ENCODE results near the gene OR2T6.
A peak's percentile ranks its signal among the peaks of the same experiment; 100 is the strongest.
"Not testable (repeated sequence)": the region's sequence is repeated elsewhere in the genome, so short reads cannot be mapped to it uniquely, and the experiment has no call there.

Gene OR2T6

GRCh38 chr1:248402748-248403147 is 27.2 kb downstream of the OR2T6 start, which contains the start of gene OR2T1:
Gene OR2T1 (plus strand): TSS chr1:248403048. CDS start chr1:248406148, 3,100 bp downstream.
- DNase-seq (ENCODE audit: insufficient read length) (no peak), FAIRE-seq (no peak)
- TF ChIP-seq TAF1 (IDR thresholded peaks at IDR 0.05; ENCODE audit: borderline replicate concordance, low read depth, low read length), result no peak

DNA sequence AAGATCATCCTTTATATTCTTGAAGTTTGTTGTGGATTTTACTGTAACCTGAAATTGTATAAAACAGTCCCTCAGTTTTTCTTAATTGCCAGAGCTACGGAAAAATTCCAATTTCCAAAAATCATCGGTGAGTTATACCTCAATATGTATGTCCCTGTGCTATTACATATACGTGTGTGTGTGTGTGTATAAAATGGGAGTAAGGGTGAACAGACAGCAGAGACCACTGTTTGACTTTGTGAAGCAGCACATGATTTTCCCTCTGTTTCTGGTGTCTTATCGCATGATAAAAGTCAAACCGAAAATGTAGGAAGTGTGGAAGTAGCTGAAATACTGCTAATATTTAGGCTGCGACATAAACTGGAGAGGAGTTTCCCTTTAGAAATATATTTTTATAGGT is 28.5 kb downstream of the OR2T6 start:
- DNase-seq (ENCODE audit: insufficient read length), result no peak
- TF ChIP-seq TAF1 (IDR thresholded peaks at IDR 0.05; ENCODE audit: borderline replicate concordance, low read depth, low read length) (no peak), POLR2AphosphoS5 (IDR thresholded peaks at IDR 0.05; ENCODE audit: low read depth, low read length) (no peak), POLR2A (IDR thresholded peaks at IDR 0.05; ENCODE audit: low read depth, low read length) (no peak)
- peak; percentile 100 for FAIRE-seq

DNA sequence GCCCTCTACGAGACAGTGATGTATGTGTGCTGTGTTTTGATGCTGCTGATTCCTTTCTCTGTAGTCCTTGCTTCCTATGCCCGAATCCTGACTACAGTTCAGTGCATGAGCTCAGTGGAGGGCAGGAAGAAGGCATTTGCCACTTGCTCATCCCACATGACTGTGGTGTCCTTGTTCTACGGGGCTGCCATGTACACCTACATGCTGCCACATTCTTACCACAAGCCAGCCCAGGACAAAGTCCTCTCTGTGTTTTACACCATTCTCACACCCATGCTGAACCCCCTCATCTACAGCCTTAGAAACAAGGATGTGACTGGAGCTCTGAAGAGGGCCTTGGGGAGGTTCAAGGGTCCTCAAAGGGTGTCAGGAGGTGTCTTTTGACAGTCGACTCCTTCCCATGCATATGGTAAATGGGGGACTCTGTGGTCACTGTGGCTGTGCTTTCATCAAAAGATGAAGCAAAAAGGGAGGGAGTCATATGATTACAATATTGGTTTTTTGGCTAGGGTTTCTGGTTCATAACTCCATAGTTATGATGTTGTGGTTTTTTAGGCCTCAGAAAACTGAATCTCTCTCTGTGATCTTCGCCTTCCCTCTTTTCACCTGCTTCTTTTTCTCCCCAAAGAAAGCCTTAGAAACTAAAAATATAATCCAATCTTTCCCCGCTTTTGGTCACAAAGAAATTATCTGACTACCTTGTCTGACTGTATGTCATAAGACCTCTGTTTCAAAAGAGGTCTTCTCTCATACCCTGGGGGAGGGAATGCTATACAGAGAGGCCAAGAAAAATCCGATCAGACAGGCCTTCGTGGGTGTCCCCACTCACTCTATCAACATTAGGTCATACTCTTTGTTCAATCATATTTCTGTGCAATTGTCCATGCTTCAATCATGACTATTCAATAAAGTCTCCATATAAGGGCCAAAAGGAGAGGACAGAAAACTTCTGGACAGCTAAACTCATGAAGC is 31.5 kb downstream of the OR2T6 start:
- no peak for TF ChIP-seq POLR2AphosphoS5 (IDR thresholded peaks at IDR 0.05; ENCODE audit: low read depth, low read length)
- TF ChIP-seq TAF1 (IDR thresholded peaks at IDR 0.05; ENCODE audit: borderline replicate concordance, low read depth, low read length), result no peak
- TF ChIP-seq POLR2A (IDR thresholded peaks at IDR 0.05; ENCODE audit: low read depth, low read length), result no peak
- FAIRE-seq, result peak; percentile 71

GRCh38 chr1:248416226-248416625 is 40.7 kb downstream of the OR2T6 start:
- DNase-seq (ENCODE audit: insufficient read length) (no peak), FAIRE-seq (no peak)
- TF ChIP-seq POLR2AphosphoS5 (IDR thresholded peaks at IDR 0.05; ENCODE audit: low read depth, low read length) (no peak), TAF1 (IDR thresholded peaks at IDR 0.05; ENCODE audit: borderline replicate concordance, low read depth, low read length) (no peak), POLR2A (IDR thresholded peaks at IDR 0.05; ENCODE audit: low read depth, low read length) (no peak)

More for the DNA sequence above, 31.5 kb downstream of the OR2T6 start:
- no peak for DNase-seq (ENCODE audit: insufficient read length)

GRCh38 chr1:248417854-248418253 is 42.3 kb downstream of the OR2T6 start:
- FAIRE-seq (no peak), DNase-seq (ENCODE audit: insufficient read length) (no peak)
- TF ChIP-seq POLR2A (IDR thresholded peaks at IDR 0.05; ENCODE audit: low read depth, low read length) (no peak), POLR2AphosphoS5 (IDR thresholded peaks at IDR 0.05; ENCODE audit: low read depth, low read length) (no peak), TAF1 (IDR thresholded peaks at IDR 0.05; ENCODE audit: borderline replicate concordance, low read depth, low read length) (no peak)

DNA sequence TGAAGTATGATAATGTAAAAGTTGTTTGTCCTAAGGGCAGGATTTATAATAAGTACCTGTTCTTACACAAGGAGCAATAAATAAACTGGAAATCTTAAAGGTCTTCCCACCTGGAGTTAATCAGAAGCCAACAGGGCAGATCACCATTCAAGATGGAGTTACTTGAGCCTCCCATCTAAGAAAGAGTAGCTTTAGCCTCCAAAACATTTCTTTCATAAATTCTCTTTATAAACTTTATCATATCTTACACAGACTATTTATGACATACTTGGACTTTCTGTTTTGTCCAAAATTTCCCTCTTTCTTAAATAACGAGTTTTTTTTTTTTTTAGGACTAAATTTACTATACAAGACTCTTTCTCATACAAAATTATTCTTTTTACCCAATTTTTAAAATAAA is 45.8 kb downstream of the OR2T6 start:
- no peak for FAIRE-seq
- DNase-seq (ENCODE audit: insufficient read length), result no peak
- no peak for TF ChIP-seq POLR2AphosphoS5 (IDR thresholded peaks at IDR 0.05; ENCODE audit: low read depth, low read length)
- TF ChIP-seq POLR2A (IDR thresholded peaks at IDR 0.05; ENCODE audit: low read depth, low read length), result no peak
- TF ChIP-seq TAF1 (IDR thresholded peaks at IDR 0.05; ENCODE audit: borderline replicate concordance, low read depth, low read length), result no peak

DNA sequence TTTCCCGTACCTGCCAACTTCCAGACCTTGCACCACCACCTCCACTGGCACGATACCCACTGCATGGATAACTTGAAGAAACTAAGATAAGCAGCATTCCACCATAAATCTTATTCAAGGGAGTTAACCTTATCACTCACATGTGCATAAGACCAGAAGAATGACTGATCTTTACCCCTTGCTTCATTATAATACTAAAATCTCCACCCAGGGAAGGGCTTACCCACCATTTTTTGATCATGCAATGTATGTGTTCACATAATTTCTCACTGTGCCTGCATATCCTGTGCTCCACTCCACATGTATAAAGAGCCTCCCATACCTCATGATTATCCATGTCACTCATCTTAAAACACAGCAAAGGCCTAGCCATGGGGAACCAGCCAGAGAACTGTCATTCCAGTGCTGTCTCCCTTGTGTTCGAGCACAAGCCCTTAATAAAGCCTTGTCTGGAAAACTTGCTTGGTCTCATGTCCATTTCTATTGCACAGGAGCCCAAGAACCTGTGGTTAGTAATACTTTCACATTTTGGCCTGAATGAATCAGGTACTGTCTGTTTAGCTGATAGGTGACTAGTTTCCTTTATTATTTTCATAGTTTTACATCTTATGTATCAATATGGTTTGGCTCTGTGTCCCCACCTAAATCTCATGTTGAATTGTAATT is 52.1 kb downstream of the OR2T6 start:
- not testable (repeated sequence) for FAIRE-seq; DNase-seq (ENCODE audit: insufficient read length)

- DNase-seq (ENCODE audit: insufficient read length), result not testable (repeated sequence)
- peak; percentile 98 for FAIRE-seq
Observed at GRCh38 chr1:248428192-248428533, 52.6 kb downstream of the OR2T6 start.

GRCh38 chr1:248431683-248432082 is 56.1 kb downstream of the OR2T6 start:
- not testable (repeated sequence) for DNase-seq (ENCODE audit: insufficient read length); FAIRE-seq

DNA sequence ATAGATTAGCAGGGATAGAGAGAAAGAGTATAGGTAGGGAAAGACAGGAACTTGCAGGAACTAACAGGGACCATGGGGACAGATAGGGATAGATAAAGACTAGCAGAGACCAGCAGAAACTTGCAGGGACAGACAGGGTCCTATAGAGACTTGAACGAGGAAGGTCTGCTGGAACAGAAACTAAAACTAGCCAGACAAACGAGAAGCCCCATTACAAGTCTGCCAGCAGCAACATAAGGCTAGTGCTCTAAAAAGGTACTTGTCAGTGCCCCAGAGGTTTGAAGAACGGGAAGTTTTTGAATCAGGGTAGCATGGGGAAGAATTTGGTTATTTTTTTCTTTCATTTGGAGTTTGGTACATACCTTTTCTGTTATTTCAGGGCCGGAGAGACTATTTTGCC is 56.7 kb downstream of the OR2T6 start:
- not testable (repeated sequence) for DNase-seq (ENCODE audit: insufficient read length)
- peak; percentile 93 for FAIRE-seq

- FAIRE-seq; DNase-seq (ENCODE audit: insufficient read length): not testable (repeated sequence)
Observed at GRCh38 chr1:248433811-248434415, 58.4 kb downstream of the OR2T6 start.

- peak; percentile 90 for FAIRE-seq
- not testable (repeated sequence) for DNase-seq (ENCODE audit: insufficient read length)
Observed at GRCh38 chr1:248434913-248435312, 59.4 kb downstream of the OR2T6 start.

DNA sequence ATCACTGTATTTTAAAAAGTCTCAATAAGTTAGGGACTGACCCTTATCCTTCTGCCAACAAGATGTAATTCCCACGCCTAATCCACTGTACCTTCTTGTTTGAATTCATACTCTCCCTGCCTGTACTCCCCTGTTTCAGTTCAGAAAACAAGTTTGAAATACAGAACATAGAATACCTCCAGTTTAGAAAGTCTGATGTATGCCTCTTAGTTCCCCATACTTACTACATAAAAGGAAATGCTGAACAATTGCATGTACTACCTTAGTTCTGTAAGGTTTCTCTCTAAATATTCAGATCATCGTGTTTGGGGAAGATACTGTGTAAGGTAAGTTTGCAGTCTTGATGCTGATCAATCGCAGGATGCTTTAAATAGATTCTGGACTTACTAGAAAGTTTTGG is 60.8 kb downstream of the OR2T6 start:
- DNase-seq (ENCODE audit: insufficient read length); FAIRE-seq: not testable (repeated sequence)

DNA sequence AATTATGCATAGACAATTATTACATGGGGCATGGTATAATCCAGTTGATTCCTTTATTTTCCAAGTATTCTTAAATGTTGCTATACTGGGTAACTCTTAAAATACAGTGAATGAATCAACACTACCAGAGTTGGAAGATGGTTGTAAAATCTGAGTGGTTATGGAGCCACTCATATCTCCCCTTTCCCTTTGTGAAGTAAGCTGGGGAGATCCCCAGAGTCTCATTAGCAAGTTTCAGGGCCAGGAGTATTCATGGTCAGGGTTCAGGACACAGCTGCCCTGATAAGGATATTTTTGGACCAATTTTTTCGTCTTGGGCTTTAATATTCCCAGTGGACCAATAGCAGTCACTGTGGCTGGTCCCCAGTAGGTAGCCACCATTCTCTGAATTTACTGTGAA is 63.1 kb downstream of the OR2T6 start:
- FAIRE-seq, result peak; percentile 94
- not testable (repeated sequence) for DNase-seq (ENCODE audit: insufficient read length)

DNA sequence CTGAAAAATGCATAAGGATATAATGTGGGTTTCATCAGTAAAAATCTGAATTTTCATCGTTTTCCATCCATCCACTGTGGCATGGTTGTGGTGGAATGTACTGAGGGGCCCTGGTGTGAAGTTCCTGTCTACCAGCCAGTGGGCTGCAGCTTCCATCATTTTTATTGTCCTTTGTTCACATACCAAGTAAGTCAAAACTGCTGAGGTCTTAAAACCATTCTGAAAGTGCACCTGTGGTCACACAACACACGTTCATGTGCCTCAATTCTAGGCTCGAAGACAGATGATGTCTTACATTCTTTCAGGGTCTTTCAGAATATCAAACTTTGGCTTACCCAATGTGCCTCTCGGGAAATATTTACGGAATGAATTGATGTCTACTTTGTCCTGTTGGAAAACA is 63.7 kb downstream of the OR2T6 start:
- FAIRE-seq, result peak; percentile 83
- DNase-seq (ENCODE audit: insufficient read length), result not testable (repeated sequence)

Measured in GM12892 (cell line).